NCI-H774 (cell line): ENCODE measurements around the gene CD302.
"Not testable (repeated sequence)": the region's sequence is repeated elsewhere in the genome, so short reads cannot be mapped to it uniquely, and the experiment has no call there.

Experiments
- DNase-seq: peaks from one replicate; lab custom pipeline; 2025; lab: John Stamatoyannopoulos, UW

Gene CD302

DNA sequence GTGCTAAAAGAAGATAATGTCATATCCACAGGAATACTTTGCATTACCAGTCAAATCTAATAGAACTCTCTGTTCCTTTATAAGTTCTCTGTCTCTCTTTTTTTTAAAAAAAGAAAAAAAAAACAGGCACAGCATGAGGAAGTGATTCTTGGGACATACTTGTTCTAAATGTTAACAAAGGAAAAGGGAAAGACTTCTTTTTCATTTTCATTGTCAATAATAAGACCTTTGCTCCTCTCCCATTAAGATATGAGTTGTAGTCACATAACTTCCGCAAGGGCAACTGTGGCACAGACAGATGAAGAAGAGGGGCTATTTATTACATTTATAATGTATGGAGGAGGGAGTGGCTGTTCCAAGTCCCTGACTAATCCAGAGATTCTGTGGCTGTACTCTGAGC is 4.7 kb downstream of the CD302 start:
- DNase-seq, result no peak

DNA sequence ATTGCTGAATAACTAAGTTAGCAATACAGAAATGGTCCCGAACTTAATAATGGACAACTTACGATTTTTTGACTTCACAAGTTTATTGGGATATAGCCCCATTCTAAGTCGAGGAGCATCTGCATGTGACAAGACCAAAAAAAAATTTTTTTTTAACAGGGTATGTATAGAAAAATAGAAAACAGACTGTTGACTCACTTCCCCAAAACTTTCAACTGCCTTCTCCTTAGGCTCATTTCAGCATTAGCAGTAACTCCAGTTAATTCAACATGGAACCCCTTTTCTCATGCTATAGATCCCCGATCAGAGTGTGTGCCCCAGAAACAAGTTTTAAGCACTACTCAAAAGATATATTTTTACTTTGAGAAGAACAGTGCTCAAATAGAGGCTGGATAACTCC is 5.4 kb downstream of the CD302 start:
- DNase-seq, result no peak

DNA sequence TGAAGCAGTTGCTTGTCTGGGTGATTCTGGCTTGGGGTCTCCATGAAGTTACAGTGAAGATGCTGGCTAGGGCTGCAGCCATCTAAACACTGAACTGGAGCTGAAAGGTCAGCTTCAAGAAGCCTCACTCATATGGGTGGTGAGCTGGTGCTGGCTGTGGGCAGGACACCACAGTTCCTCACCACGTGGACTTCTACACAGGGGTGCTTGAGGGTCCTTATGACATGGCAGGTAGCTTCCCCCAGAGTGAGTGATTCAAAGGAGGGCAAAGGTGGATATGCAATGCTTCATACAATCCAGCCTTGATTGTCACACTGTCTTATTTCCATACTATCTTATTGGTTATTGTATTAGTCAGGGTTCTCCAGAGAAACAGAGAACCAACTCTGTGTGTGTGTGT is 6.0 kb downstream of the CD302 start:
- DNase-seq, result no peak

DNA sequence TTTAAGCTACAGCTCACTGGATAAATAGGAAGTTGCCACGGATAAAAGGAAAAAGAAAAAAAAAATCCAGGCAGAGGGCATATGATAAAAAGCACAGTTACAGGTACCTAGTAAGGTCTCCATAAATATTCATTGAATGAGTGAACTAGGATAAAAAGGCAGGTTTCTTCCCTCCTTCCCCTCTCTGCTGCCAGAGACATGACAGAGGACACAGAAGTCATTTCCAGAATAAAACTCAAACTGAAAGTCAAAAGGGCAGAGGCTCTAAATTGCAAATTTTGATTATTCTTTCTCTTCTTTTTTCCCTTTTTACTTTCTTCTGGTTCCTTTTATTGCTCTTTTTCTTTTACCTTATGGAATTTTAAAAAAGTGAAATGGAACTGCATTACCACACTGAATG is 7.7 kb downstream of the CD302 start:
- DNase-seq, result no peak

DNA sequence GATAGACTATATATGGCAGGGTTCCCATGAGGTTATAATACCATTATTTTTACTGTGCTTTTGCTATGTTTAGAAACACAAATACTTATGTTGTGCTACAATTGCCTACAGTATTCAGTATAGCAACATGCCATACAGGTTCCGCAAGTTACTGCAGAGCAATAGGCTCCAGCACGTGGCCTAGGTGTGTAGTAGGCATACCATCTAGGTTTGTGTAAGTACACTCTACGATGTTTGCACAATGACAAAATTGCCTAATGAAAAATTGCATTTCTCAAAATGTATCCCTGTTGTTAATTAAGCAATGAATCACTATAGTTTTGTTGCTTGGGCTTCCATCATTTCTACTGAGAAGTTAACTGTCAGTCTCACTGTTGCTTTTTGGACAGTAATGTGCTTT is 9.8 kb downstream of the CD302 start:
- peak; percentile 18 for DNase-seq

DNA sequence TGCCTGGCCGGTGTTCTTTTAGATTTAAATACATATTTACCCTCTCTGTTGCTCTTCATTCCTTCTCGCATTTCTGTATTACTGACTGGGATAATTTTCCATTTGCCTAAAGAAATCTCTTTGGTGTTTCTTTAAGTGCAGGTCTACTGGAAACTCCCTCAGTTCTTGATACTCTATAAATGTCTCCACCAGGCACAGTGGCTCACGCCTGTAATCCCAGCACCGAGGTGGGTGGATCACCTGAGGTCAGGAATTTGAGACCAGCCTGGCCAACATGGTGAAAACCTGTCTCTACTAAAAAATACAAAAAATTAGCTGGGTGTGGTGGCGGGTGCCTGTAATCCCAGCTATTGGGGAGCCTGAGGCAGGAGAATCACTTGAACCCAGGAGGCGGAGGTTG is 10.4 kb downstream of the CD302 start:
- not testable (repeated sequence) for DNase-seq

DNA sequence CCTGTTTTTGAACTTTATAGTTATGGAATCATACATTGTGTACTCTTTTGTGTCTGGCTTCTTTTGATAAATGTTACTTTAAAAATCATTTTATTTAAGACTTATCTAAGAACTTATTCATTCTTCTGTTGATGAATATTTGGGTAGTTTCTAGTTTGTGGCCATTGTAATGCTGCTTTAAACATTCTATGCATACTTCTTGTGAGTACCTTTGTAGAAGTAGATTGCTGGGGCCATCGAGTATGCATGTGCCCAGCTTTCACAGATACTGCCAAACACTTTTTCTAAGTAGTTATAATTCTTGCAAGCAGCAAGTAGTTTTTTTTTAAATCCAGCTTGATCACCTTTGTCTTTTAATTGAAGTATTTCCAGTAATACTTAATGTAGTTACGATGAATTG is 11.1 kb downstream of the CD302 start:
- DNase-seq, result no peak

DNA sequence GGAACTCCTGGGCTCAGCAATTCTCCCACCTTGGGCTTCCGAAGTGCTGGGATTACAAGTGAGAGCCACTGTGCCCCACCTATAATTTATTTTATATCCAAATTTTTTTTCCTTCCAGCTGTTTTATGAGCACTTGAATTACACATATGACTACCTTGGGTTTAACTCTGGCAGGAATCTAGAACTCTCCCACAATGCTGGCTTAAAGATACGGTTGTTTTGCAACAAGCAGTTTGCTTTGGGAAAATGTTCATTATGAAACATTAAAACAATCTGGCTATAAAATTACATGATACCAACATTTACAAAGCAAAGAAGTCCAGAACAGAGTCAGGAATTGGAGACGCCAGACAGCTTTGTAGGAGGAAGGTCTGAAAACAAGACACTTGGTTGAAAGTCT is 12.8 kb downstream of the CD302 start:
- DNase-seq, result no peak

DNA sequence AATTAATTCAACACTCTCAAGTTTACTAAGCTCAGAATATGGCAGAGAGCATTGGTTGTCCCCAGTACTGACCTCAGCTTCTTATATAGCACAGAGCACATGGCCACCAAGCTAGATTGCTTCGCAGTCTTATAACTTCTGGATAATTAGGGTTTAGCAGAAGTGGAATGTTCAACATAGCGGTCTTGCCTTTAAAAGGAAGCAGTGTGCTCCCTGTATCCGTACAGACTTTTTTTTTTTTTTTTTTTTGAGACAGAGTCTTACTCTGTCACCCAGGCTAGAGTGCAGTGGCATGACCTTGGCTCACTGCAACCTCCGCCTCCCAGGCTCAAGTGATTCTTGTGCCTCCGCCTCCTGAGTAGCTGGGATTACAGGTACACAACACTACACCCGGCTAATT is 13.3 kb downstream of the CD302 start:
- not testable (repeated sequence) for DNase-seq

DNA sequence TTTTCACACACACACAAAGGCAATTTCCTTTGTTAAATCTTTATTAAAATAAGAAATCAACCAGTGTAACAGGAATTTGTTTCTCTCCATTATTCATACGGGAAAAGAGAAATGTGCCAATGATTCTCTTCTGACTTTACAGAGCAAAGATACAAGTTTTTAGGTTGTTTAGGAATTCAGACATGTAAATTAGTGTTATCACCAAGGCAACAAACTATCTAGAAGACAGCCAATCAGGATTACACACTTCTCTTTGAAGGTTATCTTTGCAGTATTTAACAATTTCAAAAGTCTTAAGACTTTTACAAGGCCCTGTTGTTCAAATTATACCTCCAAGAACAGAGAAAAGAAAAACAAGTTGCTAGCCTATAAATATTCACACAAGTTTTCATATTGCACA is 14.5 kb downstream of the CD302 start:
- DNase-seq, result no peak

DNA sequence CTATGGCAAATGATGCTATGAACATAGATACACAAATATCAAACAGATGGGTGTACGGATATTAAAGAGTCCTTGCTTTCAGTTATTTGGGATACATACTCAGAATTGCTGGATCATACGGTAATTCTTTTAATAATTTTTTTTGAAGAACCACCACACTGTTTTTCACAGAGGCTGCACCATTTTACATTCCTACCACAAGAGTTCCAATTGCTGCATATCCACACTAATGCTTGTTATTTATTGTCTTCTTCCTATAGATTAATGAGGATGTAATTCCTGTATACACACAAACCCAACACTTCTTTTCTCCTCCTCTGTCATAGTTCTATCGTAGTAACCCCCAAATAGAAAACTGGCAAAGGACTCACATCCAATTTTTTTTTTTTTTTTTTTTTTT is 21.7 kb downstream of the CD302 start:
- DNase-seq, result no peak

DNA sequence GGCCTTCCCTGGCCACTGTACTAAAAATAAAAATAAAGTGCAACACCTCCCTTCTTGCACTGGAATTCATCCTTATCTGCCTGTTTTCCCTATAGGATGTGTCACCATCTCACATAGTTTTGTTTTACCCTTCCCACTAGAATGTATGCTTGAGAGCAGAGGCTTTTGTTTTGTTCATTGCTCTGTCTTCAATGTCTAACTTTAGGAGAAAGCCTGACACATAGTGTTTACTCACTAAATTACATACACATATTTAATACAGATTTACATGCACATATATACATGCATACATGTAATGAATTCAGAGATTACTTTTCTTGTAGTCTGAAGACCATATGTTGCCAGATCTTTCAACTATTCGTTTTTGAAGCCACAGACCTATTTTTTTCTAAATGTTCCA is 23.0 kb downstream of the CD302 start:
- DNase-seq, result no peak

DNA sequence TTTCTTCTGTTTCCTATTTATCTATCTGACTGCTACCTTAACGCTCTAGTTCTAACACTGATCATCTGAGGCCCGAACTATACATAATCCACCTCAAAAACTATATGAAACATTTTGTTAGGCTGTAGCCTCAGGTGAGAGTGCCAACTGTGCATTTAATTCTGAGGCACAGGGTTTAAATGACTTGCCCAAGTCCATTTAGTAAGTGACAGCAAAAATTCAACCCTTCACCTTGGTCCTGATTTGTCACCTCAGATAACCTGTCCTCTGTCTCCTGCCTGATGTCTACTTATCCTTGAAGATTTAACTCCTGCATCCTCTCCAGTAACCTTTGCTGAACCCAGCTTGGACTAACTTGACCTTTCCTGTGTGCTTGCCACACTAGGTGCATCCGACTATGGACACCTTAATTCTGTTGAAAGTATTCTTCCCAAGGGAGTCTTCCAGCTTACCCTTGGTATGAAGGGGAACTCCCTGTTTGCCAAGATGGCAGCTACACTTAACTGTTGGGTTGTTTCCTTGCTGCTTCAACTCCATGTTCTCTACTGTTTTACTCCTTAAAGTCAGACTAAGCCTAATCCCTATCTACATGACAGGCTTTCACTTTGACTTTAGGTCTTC is 23.5 kb downstream of the CD302 start:
- DNase-seq, result no peak

DNA sequence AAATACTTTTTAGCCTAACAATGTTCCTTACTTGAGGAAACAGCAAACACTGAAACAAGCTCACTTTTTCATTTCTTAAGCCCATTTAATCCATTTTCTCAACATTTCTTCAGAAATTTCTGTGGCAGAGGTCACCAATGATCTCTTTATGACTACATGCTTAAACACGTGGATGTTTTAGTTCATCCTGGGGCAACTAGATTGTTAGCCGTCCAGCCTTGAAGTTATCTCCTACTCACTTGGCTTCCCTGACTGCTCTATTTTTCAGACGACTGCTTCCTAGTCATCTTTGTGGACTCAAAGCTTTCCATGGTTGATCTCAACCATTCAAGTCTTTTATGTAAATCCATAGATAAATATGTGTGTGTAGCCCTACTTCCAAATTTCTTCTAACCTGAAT is 24.1 kb downstream of the CD302 start:
- DNase-seq, result no peak

DNA sequence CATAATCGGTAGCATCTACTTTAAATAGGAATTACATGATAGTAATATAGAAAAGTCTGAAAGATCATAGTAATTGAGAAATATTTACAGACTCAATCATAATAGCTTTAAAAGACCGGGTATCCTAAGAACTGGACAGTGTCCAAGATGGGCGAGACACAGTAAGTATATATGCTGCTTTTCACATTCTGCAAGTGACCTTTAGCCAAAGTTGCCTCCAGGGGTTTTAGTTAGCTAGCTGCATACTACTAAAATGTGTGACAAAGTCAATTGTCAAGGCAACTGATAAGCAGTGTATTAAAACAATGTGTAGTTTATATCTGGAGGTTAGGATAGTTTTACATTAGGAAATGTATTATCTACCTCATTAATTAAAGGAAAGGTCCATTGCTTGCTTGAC is 24.6 kb downstream of the CD302 start:
- DNase-seq, result no peak

DNA sequence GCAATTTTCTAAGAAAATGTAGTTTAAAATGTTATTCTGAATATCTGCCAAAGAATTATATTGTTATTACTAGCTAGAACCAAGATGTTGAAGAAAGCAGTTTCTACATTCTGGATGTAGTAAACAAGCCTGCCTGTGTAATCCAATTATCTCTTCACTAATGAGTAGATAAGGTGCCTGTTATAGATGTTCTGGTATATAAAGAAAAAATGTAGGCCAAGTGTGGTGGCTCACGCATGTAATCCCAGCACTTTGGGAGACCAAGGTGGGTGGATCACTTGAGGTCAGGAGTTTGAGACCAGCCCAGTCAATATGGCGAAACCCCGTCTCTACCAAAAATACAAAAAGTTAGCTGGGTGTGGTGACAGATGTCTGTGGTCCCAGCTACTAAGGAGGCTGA is 28.9 kb downstream of the CD302 start:
- no peak for DNase-seq

DNA sequence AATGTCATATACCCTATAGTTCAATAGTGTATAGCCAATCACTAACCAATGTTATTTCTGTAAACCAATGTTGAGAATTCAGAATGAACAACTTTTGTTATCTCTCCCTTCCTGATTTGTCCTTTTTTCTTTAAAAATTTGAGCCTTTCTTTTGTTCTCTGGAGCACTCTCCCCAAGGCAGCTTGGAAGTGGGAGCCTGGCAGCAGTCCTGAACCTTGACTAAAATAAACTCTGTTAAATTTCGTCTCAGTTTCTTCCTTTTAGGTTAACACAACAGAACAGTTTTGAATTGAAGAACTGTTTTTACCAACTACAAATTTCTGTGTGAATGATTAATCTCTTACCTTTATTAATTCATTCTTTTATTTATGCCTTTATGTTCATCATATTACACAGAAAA is 35.9 kb downstream of the CD302 start:
- no peak for DNase-seq

DNA sequence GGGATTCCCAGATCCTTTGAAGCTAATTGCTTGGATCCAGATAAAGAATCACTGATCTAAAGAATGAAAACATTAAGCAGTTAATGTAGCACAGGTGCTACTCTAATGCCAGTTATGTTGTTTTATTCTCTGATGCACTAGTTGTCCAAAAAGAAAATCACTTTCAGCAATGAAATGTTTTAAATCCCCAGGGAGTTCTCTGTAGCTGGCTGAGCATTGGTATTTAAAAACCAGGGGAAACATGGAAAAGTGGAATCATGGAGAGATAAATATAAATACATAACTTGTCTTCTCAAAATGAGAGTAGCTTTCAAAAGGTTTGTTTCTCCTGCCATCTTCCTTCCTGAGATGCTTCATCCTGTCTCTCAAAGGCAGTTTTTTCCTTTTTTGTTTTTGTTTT is 37.7 kb downstream of the CD302 start:
- no peak for DNase-seq

DNA sequence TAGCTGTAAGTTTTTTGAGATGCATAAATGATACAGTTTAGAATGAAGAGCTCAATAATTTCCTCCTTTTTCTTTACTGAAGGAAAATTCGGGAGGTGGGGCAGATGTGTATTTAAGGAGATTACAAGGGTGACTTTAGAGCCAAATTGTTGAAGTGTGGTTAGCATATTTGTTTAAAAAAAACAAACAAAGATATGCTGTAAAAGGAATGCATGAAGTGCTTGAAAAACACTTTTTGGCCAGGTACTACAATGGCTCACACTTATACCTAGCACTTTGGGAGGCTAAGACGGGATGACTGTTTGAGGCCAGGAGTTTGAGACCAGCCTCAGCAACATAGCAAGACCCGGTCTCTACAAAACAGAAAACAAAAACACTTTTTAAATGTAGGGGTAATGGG is 38.4 kb downstream of the CD302 start:
- no peak for DNase-seq

DNA sequence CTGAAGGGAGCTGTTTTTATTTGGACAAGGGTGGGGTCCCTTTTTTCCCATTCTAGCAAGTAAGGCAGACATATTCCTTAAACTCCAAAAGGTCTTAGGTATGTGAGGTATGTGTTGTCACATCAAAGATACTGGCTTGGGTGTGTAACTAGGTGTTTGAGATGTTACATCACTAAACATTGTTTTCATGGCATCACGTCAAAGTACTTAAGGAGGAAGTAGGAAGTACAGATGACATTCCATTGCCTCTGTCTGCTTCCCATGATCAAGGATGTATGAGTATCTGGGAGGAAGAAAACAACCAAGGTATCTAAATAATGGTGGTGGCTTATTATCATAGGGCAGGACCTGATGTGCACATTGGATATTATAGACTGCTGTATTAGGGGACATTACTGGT is 39.3 kb downstream of the CD302 start:
- DNase-seq, result no peak

DNA sequence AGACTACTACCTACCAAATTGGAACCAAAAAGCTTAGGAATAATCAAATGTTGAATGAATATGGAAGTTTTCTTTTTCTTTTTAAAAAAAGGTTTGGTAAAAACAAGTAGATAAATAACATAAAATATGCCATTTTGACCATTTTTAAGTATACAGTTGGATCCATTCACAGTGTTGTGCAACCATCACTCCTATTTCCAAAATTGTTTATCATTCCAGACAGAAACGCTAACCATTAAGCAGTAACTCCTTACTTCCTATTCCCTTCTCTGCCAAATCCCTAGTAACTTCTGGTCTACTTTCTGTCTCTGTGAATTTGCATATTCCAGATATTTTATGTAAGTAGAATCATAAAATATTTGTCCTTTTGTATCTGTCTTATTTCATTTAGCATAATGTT is 39.8 kb downstream of the CD302 start:
- DNase-seq, result no peak

DNA sequence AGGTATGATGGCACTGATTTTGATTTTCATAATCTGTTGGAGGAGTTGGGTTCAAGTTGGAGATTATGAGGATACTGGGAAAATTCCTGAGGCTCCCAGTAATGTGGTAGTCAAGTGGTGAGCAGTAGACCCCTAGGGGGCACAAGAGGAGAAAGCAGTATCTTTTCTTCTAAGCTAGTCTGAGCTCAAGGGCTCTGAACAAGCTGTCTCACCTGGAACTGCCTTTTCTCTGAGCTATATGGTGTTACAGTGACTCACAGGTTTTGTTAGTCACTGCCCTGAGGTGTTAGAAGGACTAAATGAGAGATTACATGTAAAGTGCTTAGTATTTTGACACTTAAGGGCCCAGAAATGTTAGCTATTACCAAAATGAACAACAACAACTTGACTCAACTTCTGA is 42.2 kb downstream of the CD302 start:
- no peak for DNase-seq

DNA sequence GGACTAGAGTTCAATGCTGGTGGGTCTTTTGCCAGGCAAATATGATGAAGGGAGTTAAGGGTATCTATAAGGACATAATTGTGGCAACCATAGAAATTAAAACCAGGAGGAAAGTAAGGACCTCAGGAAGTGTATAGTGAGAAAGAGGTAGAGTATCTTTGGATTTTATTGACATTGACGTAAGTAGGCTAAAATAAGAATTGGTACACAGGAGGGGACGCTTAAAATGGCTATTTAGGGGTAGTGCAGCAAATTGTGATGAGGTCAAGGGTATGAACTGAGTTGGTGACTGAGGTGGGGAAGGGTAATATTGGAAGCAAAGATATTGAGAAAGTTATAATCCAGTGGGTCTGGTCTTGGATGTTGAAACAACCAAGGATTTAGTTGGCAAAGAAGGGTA is 43.0 kb downstream of the CD302 start:
- DNase-seq, result no peak

DNA sequence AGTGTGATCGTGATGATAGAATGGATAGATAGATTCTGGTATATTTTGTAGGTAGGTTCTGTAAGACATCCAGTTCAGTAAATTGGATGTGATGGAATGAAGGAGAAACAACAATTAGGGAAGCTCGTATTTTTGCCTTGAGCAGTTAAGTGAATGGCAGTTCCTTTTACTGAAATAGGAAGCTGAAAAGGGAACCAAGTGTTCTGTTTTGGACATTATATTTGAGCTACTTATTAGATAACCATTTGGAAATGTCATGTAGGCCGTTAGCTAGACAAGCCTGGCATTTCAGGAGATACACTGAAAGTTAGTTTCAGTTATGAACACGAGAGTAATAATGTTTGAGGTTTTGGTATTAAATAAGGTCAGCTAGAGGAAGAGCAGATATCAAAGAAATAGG is 44.2 kb downstream of the CD302 start:
- no peak for DNase-seq

DNA sequence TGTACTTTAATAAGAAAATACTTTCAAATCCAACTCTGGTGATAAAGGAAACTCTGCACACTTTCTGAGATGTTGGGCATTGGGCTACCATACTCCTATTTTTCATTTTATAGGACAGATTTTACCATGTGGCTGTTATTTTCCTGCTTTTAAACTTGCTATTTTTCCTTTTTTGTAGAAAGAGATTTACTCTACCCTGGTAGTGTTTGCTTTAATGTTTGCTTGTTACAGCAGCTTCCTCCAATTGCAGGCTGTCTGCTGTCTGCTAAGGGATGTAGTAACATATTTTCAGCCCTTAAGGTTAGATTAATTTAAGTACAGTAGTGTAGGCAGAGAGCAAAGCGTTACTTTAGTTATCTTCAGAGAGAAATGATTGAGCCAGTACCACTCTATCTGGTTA is 47.1 kb downstream of the CD302 start:
- DNase-seq, result no peak
